Activated effector memory CD4-positive, alpha-beta T cell treated with anti-CD3 and anti-CD28 coated beads, Interleukin-2, amount 50 U/mL, for 16 hours (primary cell): ENCODE data around the gene BNC2.
"Not testable (repeated sequence)": the region's sequence is repeated elsewhere in the genome, so short reads cannot be mapped to it uniquely, and the experiment has no call there.

Experiments used
- DNase-seq: peaks from one replicate; pipeline ENCODE4 v3.0.0-alpha.2; 2020

The BNC2 gene

GRCh38 chr9:16484180-16484579, 386.3 kb downstream of the BNC2 start:
- no peak for DNase-seq

GRCh38 chr9:16482764-16483163, 387.7 kb downstream of the BNC2 start:
- no peak for DNase-seq

GRCh38 chr9:16480584-16480983, 389.9 kb downstream of the BNC2 start:
- not testable (repeated sequence) for DNase-seq

GRCh38 chr9:16475996-16476395, 394.5 kb downstream of the BNC2 start:
- no peak for DNase-seq

GRCh38 chr9:16475257-16475656, 395.2 kb downstream of the BNC2 start:
- DNase-seq: no peak

GRCh38 chr9:16469184-16469583, 401.3 kb downstream of the BNC2 start:
- no peak for DNase-seq

GRCh38 chr9:16461851-16462250, 408.6 kb downstream of the BNC2 start:
- no peak for DNase-seq

- no peak for DNase-seq
Measured at GRCh38 chr9:16461137-16461840, 409.2 kb downstream of the BNC2 start.

GRCh38 chr9:16460696-16461095, 409.8 kb downstream of the BNC2 start:
- DNase-seq: no peak

GRCh38 chr9:16459421-16460148, 410.9 kb downstream of the BNC2 start:
- no peak for DNase-seq

GRCh38 chr9:16458696-16459420, 411.6 kb downstream of the BNC2 start:
- no peak for DNase-seq

GRCh38 chr9:16455842-16456241, 414.6 kb downstream of the BNC2 start:
- DNase-seq: no peak

- no peak for DNase-seq
Measured at GRCh38 chr9:16453390-16453789, 417.1 kb downstream of the BNC2 start.

- no peak for DNase-seq
Measured at GRCh38 chr9:16450578-16450977, 419.9 kb downstream of the BNC2 start.

- DNase-seq: no peak
Measured at GRCh38 chr9:16450043-16450442, 420.4 kb downstream of the BNC2 start.

GRCh38 chr9:16449076-16449730, 421.3 kb downstream of the BNC2 start:
- no peak for DNase-seq

- no peak for DNase-seq
Measured at GRCh38 chr9:16447946-16448345, 422.5 kb downstream of the BNC2 start.

GRCh38 chr9:16446636-16447035, 423.8 kb downstream of the BNC2 start:
- DNase-seq: no peak

- no peak for DNase-seq
Measured at GRCh38 chr9:16445141-16445920, 425.1 kb downstream of the BNC2 start.

- DNase-seq: no peak
Measured at GRCh38 chr9:16442622-16443021, 427.8 kb downstream of the BNC2 start.

GRCh38 chr9:16441791-16442190, 428.7 kb downstream of the BNC2 start:
- no peak for DNase-seq

GRCh38 chr9:16438831-16439230, 431.6 kb downstream of the BNC2 start:
- DNase-seq: not testable (repeated sequence)

GRCh38 chr9:16436545-16436944, 433.9 kb downstream of the BNC2 start:
- DNase-seq: no peak
